Dedifferentiated amniotic fluid mesenchymal stem cell (primary cell): ENCODE data around the gene AMBP.
"Not testable (repeated sequence)": the region's sequence is repeated elsewhere in the genome, so short reads cannot be mapped to it uniquely, and the experiment has no call there.

Source experiments
- DNase-seq: peaks from one replicate; pipeline ENCODE4 v3.0.0-alpha.2; 2016; ENCODE audit errors: extremely low spot score

Gene AMBP

GRCh38 chr9:114050646-114051045, 27.5 kb downstream of the AMBP start:
- DNase-seq = no peak

GRCh38 chr9:114050226-114050568, 27.9 kb downstream of the AMBP start:
- no peak for DNase-seq

GRCh38 chr9:114049441-114050225, 28.5 kb downstream of the AMBP start:
- no peak for DNase-seq

DNA sequence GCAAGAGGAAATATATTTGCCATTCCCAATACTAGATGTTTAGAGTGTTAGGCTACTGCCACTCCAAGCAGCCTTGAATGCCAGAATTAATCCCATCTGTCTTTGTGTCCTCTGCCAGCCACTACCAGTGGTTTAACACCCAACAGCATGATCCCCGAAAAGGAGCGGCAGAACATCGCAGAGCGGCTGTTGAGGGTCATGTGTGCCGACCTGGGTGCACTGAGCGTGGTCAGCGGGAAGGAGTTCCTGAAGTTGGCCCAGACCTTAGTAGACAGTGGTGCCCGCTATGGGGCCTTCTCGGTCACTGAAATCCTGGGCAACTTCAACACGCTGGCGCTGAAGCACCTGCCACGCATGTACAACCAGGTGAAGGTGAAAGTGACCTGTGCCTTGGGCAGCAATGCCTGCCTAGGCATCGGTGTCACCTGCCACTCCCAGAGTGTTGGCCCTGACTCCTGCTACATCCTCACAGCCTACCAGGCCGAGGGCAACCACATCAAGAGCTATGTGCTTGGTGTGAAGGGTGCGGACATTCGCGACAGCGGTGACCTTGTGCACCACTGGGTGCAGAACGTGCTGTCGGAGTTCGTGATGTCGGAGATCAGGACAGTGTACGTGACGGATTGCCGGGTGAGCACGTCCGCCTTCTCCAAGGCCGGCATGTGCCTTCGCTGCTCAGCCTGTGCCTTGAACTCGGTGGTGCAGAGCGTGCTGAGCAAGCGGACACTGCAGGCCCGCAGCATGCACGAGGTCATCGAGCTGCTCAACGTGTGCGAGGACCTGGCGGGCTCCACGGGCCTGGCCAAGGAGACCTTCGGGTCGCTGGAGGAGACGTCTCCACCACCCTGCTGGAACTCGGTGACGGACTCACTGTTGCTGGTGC, 29.3 kb downstream of the AMBP start:
- DNase-seq = no peak

GRCh38 chr9:114047717-114048116, 30.4 kb downstream of the AMBP start:
- DNase-seq = no peak

- no peak for DNase-seq
These were observed 31.2 kb downstream of the AMBP start for GRCh38 chr9:114046875-114047274.

DNA sequence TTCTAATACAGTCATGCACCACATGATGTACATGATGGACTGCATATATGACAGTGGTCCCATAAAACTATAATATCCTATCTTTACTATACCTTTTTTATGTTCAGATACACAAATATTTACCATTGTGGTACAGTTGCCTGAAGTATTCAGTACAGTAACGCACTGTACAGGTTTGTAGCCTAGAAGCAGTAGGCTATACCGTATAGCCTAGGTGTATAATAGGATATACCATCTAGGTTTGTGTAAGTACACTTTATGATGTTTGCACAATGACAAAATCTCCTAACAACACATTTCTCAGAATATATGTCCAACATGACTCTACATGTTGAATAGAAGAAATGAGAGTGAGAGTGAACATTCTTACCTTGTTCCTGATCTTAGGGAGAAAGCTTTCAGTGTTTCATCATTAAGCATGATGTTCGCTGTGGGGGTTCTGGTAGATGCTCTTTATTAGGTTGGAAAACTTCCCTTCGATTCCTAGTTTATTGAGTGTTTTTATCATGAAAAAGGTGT, 31.8 kb downstream of the AMBP start:
- no peak for DNase-seq

GRCh38 chr9:114043660-114044059, 34.4 kb downstream of the AMBP start:
- DNase-seq = not testable (repeated sequence)

- no peak for DNase-seq
These were observed 38.6 kb downstream of the AMBP start for GRCh38 chr9:114039484-114039883.

GRCh38 chr9:114038724-114039313, 39.3 kb downstream of the AMBP start:
- no peak for DNase-seq

GRCh38 chr9:114037961-114038723, 40.0 kb downstream of the AMBP start:
- no peak for DNase-seq

DNA sequence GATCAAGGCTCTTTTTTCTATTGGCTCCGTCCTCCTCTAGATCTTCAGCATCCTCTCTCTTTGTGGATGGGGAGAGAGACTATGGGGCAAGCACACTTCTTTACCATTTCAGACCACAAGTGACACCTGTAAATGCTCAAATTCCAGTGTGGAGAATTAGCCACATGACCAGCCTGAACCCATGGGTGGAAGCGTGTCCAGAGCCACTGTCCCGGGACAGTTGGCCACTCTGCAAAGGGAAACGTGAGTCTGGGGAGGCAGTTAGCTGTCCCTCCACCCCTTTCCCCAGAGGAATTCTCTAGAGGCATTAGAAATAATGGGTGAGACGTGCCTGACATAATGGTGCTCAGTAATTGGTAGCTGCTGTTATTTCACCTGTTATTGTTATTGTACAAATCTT, 40.9 kb downstream of the AMBP start:
- DNase-seq = no peak

- DNase-seq = no peak
These were observed 42.0 kb downstream of the AMBP start for GRCh38 chr9:114035845-114036801.

GRCh38 chr9:114035221-114035844, 42.8 kb downstream of the AMBP start:
- DNase-seq = no peak

GRCh38 chr9:114034661-114035062, 43.4 kb downstream of the AMBP start:
- DNase-seq = no peak

DNA sequence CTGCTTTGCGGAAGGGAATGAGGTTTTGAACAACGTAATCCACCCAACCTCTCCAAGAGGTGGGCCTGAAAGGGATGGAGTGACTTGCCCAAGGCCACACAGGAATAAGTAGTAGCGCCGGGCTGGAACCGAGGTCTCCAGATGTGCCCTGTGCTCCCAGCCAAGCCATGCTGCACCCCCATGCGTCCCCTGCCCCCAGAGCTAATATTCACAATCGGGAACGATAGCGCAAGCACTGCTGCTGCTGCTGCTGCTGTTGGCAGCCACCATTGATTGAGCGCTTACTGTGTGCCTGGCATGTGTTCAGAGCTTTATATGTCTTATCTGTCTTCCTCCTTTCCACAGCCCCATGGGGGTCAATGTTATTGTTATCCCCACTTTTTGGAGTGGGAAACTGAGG, 43.9 kb downstream of the AMBP start:
- no peak for DNase-seq

- no peak for DNase-seq
These were observed 44.5 kb downstream of the AMBP start for GRCh38 chr9:114033397-114034103.

DNA sequence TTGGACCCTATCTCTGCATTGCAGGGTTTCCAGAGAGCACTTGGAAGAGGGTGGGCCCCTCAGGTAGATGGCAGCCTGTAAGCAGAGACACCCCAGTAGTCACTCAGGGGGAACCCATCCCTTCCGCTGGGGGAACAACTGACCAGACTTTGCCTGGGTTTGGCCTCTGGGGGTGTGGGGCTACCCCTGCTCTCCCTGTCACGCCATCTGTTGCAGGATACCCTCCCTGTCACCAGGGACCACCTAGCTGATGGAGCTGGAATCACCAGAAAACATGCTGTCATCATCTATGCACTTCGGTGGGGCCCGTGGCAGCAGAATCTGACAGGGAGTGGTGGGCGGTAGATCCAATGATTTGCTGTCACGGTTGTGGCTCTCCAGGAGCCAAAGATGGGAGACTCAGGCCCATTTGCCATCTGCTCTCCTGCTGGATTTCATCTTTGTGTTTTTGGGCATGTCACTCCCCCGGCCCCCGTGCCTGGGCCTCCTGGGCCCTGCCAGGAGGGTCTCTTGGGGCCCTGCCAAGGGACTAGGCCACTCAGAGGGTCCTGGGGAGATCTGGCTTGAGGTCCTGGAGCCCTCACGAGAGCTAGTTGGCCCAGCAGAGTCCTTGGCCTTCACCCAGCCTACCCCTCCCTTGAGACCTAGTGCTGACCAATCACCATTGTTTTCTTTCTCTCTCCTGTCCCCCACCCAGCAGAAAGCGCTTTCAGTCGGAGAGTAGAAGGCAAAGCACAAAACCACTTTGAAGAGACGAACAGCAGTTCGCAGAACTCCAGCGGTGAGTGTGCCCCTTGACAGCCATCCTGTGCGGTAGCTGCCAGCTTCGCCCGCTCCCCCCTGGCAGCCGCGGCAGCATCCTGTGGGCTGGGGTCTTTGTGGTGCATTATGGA, 45.9 kb downstream of the AMBP start:
- DNase-seq = no peak
